Activated T-cell treated with anti-CD3 and anti-CD28 coated beads for 24 hours (primary cell): ENCODE results near the gene CCDC157.

Experiments
- DNase-seq: peaks from one replicate; pipeline ENCODE4 v3.0.0-alpha.2; 2020; ENCODE audit warnings: low read depth

CCDC157 gene

DNA sequence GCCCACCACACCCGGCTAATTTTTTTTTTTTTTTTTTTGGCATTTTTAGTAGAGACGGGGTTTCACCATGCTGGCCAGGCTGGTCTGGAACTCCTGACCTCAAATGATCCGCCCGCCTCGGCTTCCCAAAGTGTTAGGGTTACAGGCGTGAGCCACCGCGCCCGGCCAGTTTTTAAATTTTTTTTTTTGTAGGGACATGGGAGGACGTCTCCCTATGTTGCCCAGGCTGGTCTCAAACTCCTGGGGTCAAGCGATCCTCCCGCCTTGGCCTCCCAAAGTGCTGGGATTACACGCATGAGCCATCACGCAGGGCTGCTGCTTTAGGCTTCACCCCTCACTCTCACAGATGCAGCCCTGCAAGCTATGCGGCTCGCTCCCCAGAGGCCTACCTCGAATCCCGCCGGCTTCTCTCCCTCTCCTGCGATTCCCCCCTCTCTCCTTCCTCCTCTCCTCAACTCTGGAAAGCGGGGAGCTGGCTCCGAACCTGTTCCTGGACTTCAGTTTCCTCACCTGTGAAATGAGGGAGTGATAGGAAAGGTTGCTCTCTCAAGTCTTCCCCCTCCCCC, 926 bp downstream of the CCDC157 start:
- no peak for DNase-seq

DNA sequence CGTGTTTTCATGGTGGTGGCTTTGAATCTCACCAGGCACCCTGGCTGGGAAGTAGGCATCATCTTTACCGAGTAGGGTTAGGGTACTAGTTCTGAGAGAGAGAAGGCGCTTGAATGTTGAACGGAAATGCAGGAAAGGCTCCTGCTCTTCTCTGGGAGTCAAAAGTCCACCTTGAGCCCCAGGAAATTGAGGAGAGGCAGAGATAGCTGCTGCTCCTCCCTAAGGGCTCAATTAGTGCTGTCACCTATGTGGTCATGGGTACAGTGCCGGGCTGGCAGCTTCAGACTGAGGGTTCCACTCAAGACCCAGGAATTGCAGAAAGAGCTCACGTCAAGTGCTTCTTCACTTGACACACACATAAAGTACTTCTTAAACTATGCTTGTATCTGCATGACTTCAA, 1.7 kb downstream of the CCDC157 start:
- no peak for DNase-seq

DNA sequence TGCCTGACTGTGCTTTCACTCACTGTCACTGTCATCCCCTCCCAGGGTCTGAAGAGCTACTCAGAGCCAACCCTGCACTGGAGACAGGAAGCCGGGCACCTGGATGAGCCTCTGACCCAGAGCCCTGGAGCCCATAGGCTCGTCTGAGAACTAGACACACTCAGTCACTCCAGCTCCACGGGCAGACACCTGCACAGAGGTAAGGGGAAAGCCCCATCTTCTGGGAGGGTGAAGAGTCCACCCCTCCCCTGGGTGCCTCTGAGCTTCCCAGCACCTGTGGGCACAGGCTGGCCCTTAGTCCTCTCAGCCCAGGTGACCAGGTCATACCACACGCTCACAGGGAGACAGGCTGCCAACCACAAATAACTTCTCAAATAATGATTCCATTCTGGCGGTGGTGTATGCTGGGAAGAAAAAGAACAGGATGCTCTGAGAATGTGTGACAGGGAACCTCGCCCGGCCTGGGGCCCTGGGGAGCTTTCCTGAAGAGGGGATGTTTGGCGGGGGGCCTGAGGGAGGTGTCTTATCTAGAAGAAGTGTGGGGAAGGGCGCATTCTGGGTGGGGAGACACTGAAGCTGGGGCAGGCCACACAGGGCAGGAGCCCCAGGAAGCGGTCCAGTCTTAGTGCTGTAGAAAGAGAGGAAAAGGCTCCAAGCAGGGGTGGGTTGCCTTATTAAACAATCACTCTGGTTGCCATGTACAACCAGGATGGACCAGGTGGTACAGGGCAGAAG, 5.3 kb downstream of the CCDC157 start:
- DNase-seq, result no peak

DNA sequence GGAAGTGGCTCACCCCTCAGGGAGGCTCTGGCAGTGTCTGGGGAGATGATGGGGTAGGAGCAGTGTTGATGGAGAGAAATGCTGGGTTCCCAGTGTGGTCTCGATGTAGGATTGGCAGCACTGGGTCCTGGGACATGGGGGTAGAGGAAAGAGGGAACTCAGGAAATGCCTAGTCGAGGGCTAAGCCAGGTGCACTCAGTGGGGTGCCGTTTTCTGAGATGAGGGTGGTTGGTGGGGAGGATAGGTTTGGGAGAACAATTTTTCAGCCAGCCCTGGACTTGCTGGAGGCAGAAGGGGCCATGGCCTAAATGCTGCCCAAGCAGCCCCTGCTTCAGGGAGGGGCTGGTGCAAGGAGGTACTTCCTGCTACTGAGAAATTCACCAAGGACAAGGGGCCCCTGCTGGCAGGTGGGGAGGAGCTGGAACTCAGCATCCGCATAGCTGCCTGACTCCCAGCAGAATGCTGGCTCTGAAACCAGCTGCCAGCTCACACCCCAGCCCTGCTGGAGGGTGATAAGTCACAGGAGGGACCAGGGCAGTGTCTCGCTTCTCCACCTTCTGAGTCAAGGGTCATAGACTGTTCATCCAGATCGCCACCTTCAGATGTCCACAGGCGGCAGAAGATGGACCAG, 6.0 kb downstream of the CCDC157 start:
- no peak for DNase-seq

DNA sequence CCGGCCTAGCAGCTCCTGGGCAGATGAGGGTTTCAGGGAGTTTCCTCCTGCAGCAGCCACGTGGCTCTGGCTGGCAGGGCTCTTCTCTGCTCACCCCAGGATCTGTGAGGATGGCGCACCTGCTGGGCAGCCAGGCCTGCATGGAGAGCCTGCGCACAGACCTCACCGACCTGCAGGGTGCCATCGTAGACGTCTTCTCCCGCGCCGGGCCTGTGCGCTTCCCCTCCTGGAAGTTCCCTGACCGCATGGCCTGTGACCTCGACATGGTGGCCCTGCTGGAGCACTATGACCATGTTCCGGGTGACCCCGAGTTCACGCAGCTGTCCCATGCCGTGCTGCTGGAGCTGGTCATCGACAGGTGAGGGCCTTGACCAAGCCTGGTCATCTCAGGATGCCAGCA, 9.1 kb downstream of the CCDC157 start:
- DNase-seq, result no peak

DNA sequence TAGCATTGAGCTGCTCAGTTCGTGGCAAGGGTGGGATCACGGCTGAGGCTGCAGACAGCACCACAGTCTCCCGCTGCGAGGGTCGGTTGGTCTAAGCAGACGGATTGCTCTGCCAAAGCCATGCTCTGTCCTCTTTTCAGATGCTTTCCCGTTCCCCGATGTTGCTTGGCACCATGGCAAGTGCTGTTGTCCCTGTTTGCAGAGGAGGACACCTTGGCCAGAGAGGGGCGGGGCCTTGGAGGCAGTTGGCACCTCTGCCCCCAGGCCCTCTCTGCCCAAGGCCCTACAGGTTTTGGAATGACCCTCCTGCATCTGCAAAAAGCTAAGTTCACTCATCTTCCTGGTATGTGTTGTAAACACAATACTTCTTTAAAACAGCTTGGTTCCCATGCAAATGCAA, 11.6 kb downstream of the CCDC157 start:
- no peak for DNase-seq

DNA sequence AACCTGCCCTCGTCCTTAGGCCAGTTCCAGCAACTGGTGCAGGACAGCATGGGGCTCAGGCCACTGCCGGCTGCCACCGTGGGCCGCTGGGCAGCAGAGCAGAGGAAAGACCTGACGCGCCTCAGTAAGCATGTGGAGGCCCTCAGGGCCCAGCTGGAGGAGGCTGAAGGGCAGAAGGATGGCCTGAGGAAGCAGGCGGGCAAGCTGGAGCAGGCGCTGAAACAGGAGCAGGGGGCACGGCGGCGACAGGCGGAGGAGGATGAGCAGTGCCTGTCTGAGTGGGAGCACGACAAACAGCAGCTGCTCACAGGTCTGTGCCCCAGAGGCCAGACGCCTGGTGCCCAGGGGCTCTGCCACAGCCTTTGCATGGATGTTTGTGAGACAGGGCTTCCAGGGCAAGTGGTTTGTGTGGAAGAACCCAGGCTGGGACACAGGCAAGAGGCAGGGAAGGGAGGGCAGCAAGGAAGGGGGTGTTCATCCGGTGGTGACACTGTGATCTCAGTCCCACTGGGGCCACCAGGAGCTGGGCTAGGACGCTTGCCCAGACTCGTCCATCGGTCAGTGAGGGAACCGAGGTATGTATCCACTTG, 13.9 kb downstream of the CCDC157 start:
- DNase-seq, result no peak

DNA sequence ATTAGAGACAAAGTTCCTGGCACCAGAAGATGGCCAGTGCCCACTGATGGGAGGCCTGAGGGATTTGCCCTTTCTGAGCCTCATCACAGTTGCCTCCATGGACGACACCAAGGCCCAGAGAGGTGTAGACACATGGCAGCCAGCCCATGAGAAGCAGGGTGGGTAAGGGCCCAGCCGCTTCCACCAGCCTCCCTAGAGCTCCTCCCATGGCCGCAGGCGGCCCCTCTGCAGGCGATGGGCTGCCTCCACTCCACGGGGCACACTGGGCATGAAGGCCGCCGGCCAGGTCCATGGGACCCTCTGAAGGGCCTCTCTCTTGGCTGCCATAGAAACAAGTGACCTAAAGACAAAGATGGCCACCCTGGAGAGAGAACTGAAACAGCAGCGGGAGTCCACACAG, 14.5 kb downstream of the CCDC157 start:
- DNase-seq, result no peak

DNA sequence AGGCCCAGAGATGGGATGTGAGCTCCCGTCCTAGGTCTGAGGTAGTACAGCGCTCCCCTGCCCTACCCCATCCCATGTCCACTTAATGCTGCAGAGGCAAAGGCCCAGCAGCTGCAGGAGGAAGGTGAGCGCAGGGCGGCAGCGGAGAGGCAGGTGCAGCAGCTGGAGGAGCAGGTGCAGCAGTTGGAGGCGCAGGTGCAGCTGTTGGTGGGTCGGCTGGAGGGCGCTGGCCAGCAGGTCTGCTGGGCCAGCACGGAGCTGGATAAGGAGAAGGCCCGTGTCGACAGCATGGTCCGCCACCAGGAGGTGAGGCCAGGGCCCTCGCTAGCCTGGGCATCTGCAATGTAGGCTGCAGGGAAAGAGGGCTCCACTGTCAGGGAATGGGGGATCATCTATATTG, 15.2 kb downstream of the CCDC157 start:
- no peak for DNase-seq

DNA sequence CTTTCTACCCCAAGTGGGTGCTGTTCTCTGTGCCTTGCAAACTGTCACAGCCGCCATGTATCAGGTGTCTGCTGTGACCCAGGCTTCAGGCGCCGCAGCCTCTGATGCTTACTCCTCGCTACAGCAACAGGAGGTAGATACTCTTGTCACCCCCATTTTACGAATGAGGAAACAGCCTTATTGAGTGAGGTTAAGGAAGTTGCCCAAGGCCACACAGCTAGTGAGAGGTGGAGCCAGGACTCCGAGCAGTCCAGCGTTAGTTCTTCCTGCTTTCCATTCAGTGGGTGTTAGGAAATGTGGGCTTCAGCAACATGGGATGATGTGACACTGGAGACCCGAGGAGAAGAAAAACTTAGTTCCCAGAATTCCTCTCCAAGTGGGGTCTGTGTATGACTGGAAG, 16.1 kb downstream of the CCDC157 start:
- DNase-seq, result no peak

DNA sequence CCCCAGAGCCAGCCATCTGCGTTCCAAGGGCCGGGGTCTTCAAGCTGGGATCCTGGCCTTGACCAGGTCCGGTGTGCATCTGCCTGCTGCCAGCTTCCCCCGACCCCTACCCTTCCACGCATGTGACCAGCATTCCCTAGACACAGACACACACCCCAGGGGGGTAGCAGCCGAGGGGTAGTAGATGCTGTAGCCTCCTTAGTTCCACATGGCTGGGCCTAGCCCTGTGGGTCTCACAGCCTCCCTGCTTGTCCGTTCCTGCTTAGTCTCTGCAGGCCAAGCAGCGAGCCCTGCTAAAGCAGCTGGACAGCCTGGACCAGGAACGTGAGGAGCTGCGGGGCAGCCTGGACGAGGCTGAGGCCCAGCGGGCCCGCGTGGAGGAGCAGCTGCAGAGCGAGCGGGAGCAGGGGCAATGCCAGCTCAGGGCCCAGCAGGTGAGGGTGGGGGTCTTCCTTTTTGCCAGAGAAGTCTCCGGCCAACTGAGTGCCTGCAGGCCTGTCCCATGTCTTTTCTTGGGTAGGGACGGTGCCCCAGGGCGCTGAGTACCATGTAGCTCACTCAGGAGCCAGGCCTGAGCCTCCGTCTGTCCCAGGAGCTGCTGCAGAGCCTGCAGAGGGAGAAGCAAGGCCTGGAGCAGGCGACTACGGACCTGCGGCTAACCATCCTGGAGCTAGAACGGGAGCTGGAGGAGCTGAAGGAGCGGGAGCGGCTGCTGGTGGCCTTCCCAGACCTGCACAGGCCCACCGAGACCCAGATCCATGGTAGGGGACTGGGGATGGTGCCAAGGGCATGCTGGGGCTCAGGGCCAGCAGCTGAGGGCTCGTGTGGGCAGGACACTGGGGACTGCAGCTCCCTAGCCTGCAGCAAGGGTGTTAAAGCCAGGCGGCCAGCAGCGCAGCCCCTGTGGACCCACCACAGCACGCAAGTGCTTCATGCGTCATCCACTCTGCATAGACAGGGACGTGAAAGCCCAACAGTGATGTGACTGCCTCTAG, 16.8 kb downstream of the CCDC157 start:
- DNase-seq, result no peak

DNA sequence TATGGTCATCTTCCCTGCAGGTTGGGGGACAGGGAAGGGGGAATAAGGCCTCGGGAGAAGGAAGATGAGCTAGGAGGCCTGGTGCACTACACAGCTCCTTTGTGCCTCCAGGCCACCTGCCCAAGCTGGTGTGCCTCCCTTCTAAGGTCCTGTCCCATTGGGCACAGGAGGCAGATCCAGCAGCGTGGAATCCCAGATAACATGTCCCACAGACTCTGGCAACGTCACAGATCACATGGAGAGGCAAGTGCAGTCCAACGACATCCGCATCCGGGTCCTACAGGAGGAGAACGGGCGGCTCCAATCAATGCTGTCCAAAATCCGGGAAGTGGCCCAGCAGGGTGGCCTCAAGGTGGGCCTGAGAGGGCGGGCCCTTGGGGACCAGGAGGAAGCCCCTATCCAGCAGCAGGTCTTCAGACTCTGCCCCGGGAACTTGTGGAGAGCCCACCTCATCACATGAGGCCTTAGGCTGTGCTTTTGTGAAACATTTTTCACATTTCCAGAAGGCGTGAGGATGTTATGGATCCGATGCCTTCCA, 18.6 kb downstream of the CCDC157 start:
- no peak for DNase-seq

DNA sequence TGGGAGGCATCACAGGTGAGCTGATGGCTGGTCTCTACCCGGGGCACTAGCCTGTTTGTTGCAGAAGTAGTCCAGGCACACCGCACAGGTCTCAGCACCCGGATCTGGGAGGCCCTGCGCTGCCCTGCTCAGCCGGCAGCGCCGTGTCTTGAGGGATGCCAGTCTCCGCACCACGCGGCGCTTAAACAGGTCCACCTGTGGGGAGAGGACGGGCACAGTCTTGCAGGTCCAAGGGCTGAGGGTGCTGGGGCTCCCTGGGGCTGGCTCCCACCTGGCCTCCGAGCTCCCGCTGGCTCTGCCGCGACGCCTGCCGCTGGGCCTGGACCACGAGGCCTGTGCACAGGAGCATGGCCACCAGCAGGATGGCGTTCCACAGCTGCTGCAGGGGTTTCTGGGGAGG, 23.2 kb downstream of the CCDC157 start:
- no peak for DNase-seq

DNA sequence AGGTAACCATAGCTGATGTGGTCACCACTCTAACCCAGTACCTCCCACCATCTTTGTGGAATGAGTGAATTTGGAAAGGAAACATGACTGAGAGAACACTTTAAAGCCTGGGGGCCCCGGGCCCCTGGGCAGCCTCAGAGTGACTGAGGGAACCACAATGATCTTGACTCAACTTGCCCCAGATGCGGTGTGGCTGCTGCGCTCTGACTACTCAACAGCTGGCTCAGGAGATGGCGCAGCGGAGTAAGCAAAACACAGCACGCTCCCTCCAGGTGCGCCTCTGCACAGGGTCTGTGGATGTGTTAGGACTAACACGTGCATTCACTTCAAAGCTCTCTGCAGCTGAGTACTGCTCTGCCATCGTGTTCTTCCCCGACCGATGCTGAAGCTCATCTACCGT, 24.5 kb downstream of the CCDC157 start:
- no peak for DNase-seq

DNA sequence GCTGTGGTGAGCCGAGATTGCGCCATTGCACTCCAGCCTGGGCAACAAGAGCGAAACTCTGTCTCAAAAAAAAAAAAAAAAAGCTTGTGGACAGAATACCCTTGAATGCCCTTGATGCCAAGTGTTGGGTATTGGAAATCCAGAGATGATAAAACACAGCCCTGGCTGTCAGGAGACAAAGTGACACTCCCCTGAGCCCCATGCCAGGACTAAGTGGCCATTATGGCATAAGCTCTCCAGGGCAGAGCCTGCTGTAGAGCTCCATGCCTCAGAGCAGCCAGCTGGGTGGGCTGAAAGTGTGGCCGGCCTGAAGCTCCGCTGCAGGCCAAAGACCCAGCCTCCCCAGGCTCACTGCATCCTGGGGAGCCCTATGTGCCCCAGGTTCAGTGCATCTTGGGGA, 25.5 kb downstream of the CCDC157 start:
- DNase-seq, result no peak

DNA sequence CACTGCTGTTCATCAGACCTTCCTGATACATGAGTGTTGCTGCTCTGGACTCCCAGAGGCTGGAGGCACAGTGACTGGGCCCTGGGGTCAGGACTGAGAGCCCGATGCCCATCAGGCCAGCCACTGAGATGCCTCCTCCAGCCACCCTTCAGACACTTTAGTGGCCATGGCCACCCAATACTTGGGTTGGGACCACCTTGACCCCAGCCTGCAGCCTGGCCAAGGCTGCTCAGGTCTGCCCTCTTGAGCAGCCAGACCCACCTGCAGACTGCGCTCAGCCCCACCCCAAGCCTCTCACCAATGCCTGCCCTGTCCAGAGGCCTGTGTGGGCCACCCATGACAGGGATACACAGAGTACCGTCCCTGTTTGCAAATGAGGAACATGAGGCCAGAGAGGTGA, 26.3 kb downstream of the CCDC157 start:
- no peak for DNase-seq

DNA sequence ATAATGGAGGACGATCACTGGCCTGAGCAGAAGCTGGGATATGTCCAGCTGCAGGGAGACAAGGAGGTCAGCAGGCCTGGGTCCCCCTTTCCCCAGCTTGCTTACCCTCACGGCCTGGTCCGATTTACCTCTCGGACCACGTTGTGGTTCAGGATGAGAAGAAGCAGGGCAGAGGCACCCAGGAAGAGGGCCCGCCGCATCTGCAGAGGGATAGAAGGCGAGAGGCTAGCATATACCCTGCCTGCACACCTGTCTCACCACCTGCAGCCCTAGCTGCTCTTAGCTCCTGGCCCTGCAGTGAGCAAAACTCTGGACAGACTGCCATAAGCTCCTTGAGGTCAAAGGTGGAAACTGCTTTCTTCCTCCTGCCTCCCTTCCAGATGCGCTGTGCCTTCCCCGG, 29.1 kb downstream of the CCDC157 start:
- DNase-seq, result no peak

DNA sequence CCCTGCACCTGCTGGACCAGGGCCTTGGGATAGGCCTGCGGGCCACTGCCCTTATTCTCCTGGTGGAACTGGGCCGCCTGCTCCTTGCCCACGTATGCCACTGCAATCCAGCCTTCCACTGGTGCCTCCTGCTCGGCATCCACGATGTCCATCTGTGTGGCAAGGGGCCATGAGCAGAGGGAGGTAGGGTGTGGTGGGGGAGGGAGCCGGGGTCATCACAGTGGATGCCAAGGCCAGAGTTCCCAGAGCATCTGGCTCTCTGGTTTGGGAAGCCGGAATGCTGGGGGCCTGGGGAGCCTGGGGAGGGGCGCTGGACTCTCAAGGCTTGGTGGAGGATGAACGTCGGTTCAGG, 29.8 kb downstream of the CCDC157 start:
- DNase-seq, result no peak

DNA sequence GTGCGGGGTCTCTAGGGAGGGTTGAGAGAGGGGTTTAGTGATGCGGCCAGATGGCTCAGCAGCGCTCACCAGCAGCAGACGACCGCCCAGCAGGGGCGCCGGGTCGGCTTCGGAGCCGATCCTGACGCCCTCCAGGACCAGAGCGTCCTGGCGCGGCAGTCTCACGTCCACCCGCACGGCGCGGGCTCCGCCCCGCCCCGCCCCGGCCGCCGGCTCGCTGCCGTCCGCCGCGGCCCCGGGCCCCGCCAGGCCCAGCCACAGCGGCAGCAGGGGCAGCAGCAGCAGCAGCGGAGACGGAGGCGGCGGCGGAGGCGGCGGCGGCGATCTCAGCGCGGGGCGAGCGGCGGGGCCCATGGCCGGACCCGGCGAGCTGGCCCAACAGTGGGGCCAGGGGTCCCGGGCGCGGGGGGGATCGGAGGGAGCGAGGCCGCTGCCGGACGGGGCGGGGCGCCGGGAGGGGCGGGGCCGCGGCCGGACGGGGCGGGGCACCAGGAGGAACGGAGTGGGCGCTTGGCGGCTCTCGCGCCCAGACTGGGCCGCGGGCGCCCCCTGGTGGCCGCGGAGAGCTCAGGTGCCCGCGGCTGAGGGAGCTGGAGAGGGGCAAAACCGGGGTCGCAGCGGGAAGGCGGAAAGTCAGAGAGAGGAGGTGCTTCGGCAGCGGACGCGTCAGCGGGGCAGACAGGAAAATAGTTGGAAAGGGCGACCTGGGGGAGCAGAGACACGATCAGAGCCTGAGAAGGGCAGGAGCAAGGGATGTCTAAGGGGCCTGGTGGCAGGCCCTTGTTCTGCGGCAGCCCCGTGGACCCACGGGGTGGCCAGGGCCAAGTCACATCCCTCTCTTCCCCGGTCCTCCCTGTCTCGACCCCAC, 30.4 kb downstream of the CCDC157 start, which contains the start of gene RNF215:
Gene RNF215 (minus strand): TSS at position 452 of the 868 bp plus-strand sequence. CDS start 98 bp downstream, at position 354.
- peak; percentile 70 for DNase-seq

DNA sequence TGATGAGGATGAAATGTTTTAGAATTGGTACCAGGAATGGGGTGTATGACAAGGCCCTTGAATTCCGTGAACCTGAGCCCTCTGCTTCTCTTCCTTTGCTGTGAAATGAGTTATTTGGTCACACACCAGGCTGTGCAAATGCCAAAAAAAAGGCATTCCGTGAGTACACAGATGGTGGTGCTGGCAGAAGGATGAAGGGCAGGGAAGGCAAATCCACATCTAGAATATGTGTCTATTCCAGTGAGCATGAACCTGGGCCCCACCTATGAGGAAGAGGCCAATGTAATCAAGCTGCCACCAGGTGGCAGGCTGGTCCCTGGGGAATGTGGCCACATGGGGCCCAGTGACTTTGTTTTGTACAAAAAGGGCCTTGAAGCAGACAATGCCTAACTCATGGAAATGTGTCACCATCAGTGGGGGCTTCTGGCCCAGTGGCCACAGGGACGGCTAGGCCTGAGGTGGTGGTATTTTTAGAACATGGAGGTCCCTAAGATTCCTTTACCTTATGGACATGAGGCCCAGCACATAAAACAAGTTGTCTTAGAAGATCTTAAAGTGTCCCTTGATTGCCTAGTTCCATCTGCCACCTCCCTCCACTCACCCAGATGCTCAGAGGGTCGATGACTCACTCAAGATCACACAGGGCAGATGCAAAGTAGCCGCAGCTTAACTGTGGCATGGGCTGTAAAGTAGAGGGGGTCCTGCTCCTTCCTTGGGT, 34.3 kb downstream of the CCDC157 start:
- DNase-seq, result peak; percentile 73
